Peyer's patch (tissue), 4 donors: ENCODE data around the gene FNDC1. TPM values are rescaled to one million over a fixed set of nuclear protein-coding genes. Genes with fewer than 3 reads are reported as not detected.
A peak's percentile ranks its signal among the peaks of the same experiment; 100 is the strongest.

Source experiments
- DNase-seq, 3 donors: peaks; one replicate each; pipeline ENCODE4 v3.0.0-alpha.2; 2017 to 2019
- H3K27ac ChIP-seq, 4 donors: fragments of 200-600 bp; sonication (generic); one replicate each; pipeline ENCODE4 v1.5.1; 2016 to 2019
- H3K27me3 ChIP-seq, 2 donors: fragments of 200-600 bp; sonication (generic); one replicate each; pipeline ENCODE4 v1.5.1; 2019
- H3K36me3 ChIP-seq, 3 donors: fragments of 200-600 bp; sonication (generic); one replicate each; pipeline ENCODE4 v1.5.1; 2016 to 2019
- H3K4me1 ChIP-seq, 4 donors: fragments of 200-600 bp; sonication (generic); one replicate each; pipeline ENCODE4 v1.5.1; 2016 to 2019
- H3K4me3 ChIP-seq, 4 donors: fragments of 200-600 bp; sonication (generic); 1 replicate in 3 of 4; 2 replicates in 1 of 4; pipeline ENCODE4 v1.5.1; 2016 to 2019; ENCODE audit warnings: mild to moderate bottlenecking in 1 of 4
- H3K9me3 ChIP-seq, 4 donors: fragments of 200-600 bp; sonication (generic); one replicate each; pipeline ENCODE4 v1.5.1; 2016 to 2019; ENCODE audit warnings: mild to moderate bottlenecking in 1 of 4
- POLR2A ChIP-seq, 2 donors: fragments of 450-650 bp; IDR thresholded peaks; one replicate each; pipeline ENCODE4 v1.5.1; 2017; ENCODE audit warnings: antibody characterized with exemption in 2 of 2, mild to moderate bottlenecking in 2 of 2, moderate library complexity in 2 of 2
- total RNA-seq, 4 donors: library from RNA; depleted of rRNA; stranded (reverse); fragments of >200 nt; gene quantifications; one replicate each; pipeline ENCODE4 v1.1.0, GENCODE V29; 2016
- TF ChIP-seq, protein P1 (sequence below), 6 experiments: fragments of 450-650 bp in 4 of 6; fragments of 200-600 bp in 2 of 6; sonication (generic) in 1 of 6; IDR thresholded peaks; one replicate each; pipeline ENCODE4 v1.5.1; 2017 to 2019; ENCODE audit warnings: antibody characterized with exemption in 6 of 6, mild to moderate bottlenecking in 3 of 6, moderate library complexity in 1 of 6

The FNDC1 gene
- total RNA-seq, 4 donors from 2014 or later = 0.54 to 1.7 TPM; not detected in 2

DNA sequence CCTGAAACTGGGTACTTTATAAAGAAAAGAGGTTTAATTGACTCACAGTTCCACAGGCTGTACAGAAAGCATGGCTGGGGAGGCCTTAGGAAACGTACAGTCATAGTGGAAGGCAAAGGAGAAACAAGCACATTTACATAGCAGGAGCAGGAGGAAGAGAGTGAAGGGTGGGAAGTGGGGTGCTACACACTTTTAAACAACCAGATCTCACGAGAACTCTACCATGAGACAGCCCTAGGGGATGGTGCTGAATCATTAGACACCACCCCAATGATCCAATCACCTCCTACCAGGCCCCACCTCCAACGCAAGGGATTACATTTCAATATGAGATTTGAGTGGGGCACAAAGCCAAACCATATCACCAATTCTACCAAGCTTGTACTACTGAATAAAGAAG, 7.4 kb upstream of the FNDC1 start:
- no peak overlapping the region for H3K4me3 ChIP-seq
- DNase-seq = no peak

GRCh38 chr6:159163901-159164370, 5.3 kb upstream of the FNDC1 start:
- no peak for TF ChIP-seq POLR2A (IDR thresholded peaks at IDR 0.05)
- TF ChIP-seq, protein P1, sequence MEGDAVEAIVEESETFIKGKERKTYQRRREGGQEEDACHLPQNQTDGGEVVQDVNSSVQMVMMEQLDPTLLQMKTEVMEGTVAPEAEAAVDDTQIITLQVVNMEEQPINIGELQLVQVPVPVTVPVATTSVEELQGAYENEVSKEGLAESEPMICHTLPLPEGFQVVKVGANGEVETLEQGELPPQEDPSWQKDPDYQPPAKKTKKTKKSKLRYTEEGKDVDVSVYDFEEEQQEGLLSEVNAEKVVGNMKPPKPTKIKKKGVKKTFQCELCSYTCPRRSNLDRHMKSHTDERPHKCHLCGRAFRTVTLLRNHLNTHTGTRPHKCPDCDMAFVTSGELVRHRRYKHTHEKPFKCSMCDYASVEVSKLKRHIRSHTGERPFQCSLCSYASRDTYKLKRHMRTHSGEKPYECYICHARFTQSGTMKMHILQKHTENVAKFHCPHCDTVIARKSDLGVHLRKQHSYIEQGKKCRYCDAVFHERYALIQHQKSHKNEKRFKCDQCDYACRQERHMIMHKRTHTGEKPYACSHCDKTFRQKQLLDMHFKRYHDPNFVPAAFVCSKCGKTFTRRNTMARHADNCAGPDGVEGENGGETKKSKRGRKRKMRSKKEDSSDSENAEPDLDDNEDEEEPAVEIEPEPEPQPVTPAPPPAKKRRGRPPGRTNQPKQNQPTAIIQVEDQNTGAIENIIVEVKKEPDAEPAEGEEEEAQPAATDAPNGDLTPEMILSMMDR (IDR thresholded peaks at IDR 0.05) = no peak
- H3K27me3 ChIP-seq = peaks cover 0 to 3% of the 10 kb centered on the region in 2 donors
- H3K4me3 ChIP-seq = no peak overlapping the region
- H3K9me3 ChIP-seq = no peaks in the 10 kb centered on the region
- DNase-seq = no peak
- no peaks in the 10 kb centered on the region for H3K36me3 ChIP-seq
- H3K27ac ChIP-seq = no peak overlapping the region
- peaks cover 0 to 7% (median 0%) of the 10 kb centered on the region in 4 donors for H3K4me1 ChIP-seq

More for the DNA sequence above, 7.4 kb upstream of the FNDC1 start:
- no peaks in the 10 kb centered on the region for H3K36me3 ChIP-seq
- no peaks in the 10 kb centered on the region for H3K4me1 ChIP-seq
- H3K9me3 ChIP-seq = no peaks in the 10 kb centered on the region
- no peak for TF ChIP-seq POLR2A (IDR thresholded peaks at IDR 0.05)
- TF ChIP-seq, protein P1 (IDR thresholded peaks at IDR 0.05) = no peak
- H3K27me3 ChIP-seq = no peaks in the 10 kb centered on the region
- no peak overlapping the region for H3K27ac ChIP-seq

DNA sequence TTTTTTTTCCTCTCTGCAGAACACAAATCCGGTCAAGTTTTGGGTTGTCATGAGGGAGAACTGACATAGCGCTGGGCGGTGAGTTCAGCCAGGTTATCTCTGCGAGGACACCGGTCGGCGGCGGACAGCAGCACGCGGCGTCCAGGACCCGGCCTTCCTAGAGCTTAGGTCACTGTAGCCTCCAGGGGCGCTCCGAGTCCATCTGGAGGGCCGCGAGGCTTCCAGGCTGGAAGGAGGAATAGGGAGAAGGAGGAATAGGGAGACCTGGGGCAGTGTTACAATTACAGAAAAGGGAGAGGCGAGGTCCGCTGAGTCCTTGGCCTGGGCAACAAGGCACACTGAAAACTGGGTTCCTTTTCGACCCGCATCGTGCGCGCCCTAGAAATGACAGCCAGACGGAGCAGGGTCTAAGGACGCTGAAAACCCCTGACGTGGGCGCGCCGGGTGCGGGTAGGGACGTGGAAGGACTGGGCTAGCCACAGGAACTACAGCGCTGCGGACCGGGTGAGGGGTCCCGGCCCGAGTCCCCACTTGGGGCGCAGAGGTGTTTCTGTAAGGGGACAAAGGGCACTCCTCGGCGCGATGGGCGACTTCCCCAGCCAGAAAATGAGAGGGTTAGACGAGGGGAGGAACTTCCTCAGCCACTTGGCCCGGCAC, 536 bp upstream of the FNDC1 start:
- peaks cover 0 to 3% of the 10 kb centered on the region in 2 donors for H3K27me3 ChIP-seq
- peaks cover 0 to 20% (median 3%) of the 10 kb centered on the region in 4 donors for H3K4me1 ChIP-seq
- H3K36me3 ChIP-seq = no peaks in the 10 kb centered on the region
- H3K4me3 ChIP-seq = peak overlapping the region in 3 of 4 donors; percentile 42 to 51 (median 51)
- H3K9me3 ChIP-seq = no peaks in the 10 kb centered on the region
- TF ChIP-seq POLR2A (IDR thresholded peaks at IDR 0.05) = no peak
- TF ChIP-seq, protein P1 (IDR thresholded peaks at IDR 0.05) = no peak
- DNase-seq = peak in 1 of 3 donors; percentile 53
- peak overlapping the region in 2 of 4 donors; percentile 34 to 64 for H3K27ac ChIP-seq

DNA sequence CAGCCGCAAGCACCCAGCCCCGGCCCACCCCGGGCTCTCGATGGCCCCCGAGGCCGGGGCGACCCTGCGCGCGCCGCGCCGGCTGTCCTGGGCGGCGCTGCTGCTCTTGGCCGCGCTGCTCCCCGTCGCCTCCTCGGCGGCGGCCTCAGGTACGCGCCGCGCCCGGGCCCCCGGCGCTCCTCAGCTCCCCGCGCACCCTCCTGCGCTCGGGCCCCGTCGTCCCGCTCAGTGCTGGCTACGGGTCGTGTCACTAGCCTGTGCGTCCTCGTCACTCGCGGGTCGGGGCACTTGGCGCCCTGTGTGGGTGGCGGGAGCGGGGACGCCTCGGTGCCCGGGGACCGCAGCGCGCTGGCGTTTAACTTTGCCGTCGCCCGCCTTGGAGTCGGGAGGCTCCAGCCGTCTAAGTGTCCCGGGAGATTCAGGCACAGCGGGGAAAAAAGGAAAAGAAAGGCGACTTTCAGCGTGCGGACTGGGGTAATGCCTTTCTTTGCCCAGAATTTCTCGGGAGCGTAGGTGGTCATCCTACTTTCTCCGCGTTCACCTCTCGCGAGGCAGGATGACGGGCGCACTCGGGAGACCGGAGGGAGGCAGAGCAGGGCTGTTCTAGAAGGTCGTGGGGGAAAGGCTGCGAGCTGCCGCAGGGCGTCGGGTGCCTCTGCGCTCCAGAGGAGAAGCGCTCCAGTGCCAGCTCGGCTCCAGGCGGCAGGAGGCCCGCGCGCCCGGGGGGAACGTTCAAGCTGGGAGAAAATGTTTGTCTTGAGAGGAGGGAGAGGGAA, 545 bp downstream of the FNDC1 start:
- H3K27ac ChIP-seq = peak overlapping the region in 1 of 4 donors; percentile 19
- peak overlapping the region; percentile 8 to 51 (median 46) for H3K4me3 ChIP-seq
- TF ChIP-seq POLR2A (IDR thresholded peaks at IDR 0.05) = no peak
- TF ChIP-seq, protein P1 (IDR thresholded peaks at IDR 0.05) = no peak
- H3K36me3 ChIP-seq = no peaks in the 10 kb centered on the region
- peaks cover 0 to 3% of the 10 kb centered on the region in 2 donors for H3K27me3 ChIP-seq
- no peak for DNase-seq
- H3K9me3 ChIP-seq = no peaks in the 10 kb centered on the region
- H3K4me1 ChIP-seq = peaks cover 0 to 20% (median 3%) of the 10 kb centered on the region in 4 donors

DNA sequence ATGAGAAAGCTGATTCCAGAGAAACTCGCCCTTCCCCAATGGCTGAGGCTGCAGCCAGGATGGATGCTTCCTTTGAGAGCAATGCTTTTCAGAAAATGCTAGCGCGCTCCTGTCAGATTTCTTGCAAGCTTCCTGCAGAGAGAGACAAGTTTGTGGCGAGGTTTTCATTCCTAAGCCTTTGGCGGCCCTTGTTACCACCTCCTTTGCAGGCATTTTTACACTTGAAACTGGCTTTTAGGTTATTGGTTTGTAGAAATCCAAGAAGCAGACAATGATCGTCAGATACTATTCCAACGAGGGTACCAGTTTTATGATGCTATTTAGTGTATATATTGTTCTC, 1.1 kb downstream of the FNDC1 start:
- Histone ChIP-seq H3K36me3 (no peaks in the 10 kb centered on the region), H3K9me3 (no peaks in the 10 kb centered on the region), H3K27me3 (peaks cover 0 to 3% of the 10 kb centered on the region in 2 donors), H3K4me1 (peaks cover 0 to 20% (median 3%) of the 10 kb centered on the region in 4 donors), H3K4me3 (peak overlapping the region in 3 of 4 donors; percentile 42 to 51 (median 51)), H3K27ac (no peak overlapping the region)
- TF ChIP-seq, protein P1 (IDR thresholded peaks at IDR 0.05) = no peak
- TF ChIP-seq POLR2A (IDR thresholded peaks at IDR 0.05) = no peak
- no peak for DNase-seq
